Right lobe of liver (tissue), 4 donors: ENCODE measurements around the gene RHOH.

Experiments
- POLR2A ChIP-seq: fragments of 450-650 bp; IDR thresholded peaks from one replicate; pipeline ENCODE4 v1.6.1; 2017; ENCODE audit warnings: antibody characterized with exemption, mild to moderate bottlenecking
- TF ChIP-seq, protein P1 (sequence below), 4 donors: fragments of 200-600 bp in 3 of 4; fragments of 450-650 bp in 1 of 4; IDR thresholded peaks; one replicate each; pipeline versions ENCODE4 v1.5.1 to v1.8.0; 2016 to 2022; ENCODE audit warnings: antibody characterized with exemption in 4 of 4, mild to moderate bottlenecking in 2 of 4
- donor health status: DM: no; HTN: no; CAD: no.
- donor health status: DM: no; HTN: no; CAD: no.
- donor health status: DM: no; HTN: yes; CAD: no.

DNA sequence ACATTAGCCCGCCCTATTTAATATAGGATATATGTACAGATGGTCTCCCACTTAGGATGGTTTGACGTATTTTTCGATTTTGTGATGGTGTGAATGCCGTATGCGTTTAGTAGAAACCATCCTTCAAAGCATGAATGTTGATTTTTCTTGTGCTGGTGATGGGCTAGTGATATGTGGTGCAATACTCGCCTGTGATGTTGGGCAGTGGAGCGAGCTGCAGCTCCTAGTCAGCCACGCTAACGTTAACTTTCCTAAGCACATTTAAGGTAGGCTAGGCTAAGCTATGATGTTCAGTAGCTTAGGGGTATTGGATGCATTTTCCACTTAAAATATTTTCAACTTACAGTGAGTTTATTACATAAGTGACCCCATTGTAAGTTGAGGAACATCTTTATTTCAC, 36.6 kb upstream of the RHOH start:
- TF ChIP-seq, protein P1, sequence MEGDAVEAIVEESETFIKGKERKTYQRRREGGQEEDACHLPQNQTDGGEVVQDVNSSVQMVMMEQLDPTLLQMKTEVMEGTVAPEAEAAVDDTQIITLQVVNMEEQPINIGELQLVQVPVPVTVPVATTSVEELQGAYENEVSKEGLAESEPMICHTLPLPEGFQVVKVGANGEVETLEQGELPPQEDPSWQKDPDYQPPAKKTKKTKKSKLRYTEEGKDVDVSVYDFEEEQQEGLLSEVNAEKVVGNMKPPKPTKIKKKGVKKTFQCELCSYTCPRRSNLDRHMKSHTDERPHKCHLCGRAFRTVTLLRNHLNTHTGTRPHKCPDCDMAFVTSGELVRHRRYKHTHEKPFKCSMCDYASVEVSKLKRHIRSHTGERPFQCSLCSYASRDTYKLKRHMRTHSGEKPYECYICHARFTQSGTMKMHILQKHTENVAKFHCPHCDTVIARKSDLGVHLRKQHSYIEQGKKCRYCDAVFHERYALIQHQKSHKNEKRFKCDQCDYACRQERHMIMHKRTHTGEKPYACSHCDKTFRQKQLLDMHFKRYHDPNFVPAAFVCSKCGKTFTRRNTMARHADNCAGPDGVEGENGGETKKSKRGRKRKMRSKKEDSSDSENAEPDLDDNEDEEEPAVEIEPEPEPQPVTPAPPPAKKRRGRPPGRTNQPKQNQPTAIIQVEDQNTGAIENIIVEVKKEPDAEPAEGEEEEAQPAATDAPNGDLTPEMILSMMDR (IDR thresholded peaks at IDR 0.05), result no peak
- no peak for TF ChIP-seq POLR2A
